Ecto neural progenitor cell (in vitro differentiated cells): ENCODE data around the gene PIK3C2B.
"Not testable (repeated sequence)": the region's sequence is repeated elsewhere in the genome, so short reads cannot be mapped to it uniquely, and the experiment has no call there.

Experiments used
- DNase-seq: peaks from one replicate; pipeline ENCODE4 v3.0.0-alpha.2; 2018; ENCODE audit warnings: low spot score

The PIK3C2B gene

GRCh38 chr1:204507317-204508105 lies 12.9 kb upstream of the PIK3C2B start:
- DNase-seq, result peak; percentile 71

- DNase-seq, result peak; percentile 94
These were observed 12.3 kb upstream of the PIK3C2B start for GRCh38 chr1:204506969-204507316.

- peak; percentile 79 for DNase-seq
These were observed 11.8 kb upstream of the PIK3C2B start for GRCh38 chr1:204506201-204506968.

- no peak for DNase-seq
These were observed 11.1 kb upstream of the PIK3C2B start for GRCh38 chr1:204505674-204506200.

GRCh38 chr1:204503913-204504519 lies 9.4 kb upstream of the PIK3C2B start:
- no peak for DNase-seq

GRCh38 chr1:204503122-204503912 lies 8.7 kb upstream of the PIK3C2B start:
- no peak for DNase-seq

GRCh38 chr1:204502241-204502640 lies 7.6 kb upstream of the PIK3C2B start:
- DNase-seq, result no peak

- DNase-seq, result no peak
These were observed 5.2 kb upstream of the PIK3C2B start for GRCh38 chr1:204499511-204500468.

GRCh38 chr1:204498981-204499380 lies 4.4 kb upstream of the PIK3C2B start:
- DNase-seq, result no peak

GRCh38 chr1:204495777-204496176 lies 1.2 kb upstream of the PIK3C2B start:
- DNase-seq, result no peak

- DNase-seq, result no peak
These were observed 611 bp upstream of the PIK3C2B start for GRCh38 chr1:204495078-204495753.

- DNase-seq, result peak; percentile 75
These were observed 673 bp downstream of the PIK3C2B start for GRCh38 chr1:204493984-204494280.

GRCh38 chr1:204493145-204493983 lies 1.2 kb downstream of the PIK3C2B start:
- peak; percentile 65 for DNase-seq

GRCh38 chr1:204491655-204492054 lies 3.0 kb downstream of the PIK3C2B start:
- no peak for DNase-seq

- DNase-seq, result no peak
These were observed 7.4 kb downstream of the PIK3C2B start for GRCh38 chr1:204487256-204487615.

- not testable (repeated sequence) for DNase-seq
These were observed 7.9 kb downstream of the PIK3C2B start for GRCh38 chr1:204486513-204487255.

- DNase-seq, result no peak
These were observed 10.8 kb downstream of the PIK3C2B start for GRCh38 chr1:204483791-204484190.

- DNase-seq, result no peak
These were observed 14.1 kb downstream of the PIK3C2B start for GRCh38 chr1:204480515-204480914.
